Sigmoid colon (tissue), 4 donors: Measurements from ENCODE around the gene NHSL2.

Source experiments
- POLR2A ChIP-seq, 2 donors: fragments of 450-650 bp; IDR thresholded peaks; one replicate each; pipeline ENCODE4 v1.6.1; 2016; ENCODE audit warnings: antibody characterized with exemption in 2 of 2, mild to moderate bottlenecking in 2 of 2, moderate library complexity in 2 of 2
- POLR2AphosphoS5 ChIP-seq, 4 donors: sonication (generic); formaldehyde crosslinking; IDR thresholded peaks; one replicate each; pipeline ENCODE4 v1.6.1; 2017; ENCODE audit warnings: antibody characterized with exemption in 4 of 4
- TF ChIP-seq, protein P1 (sequence below), 4 experiments: fragments of 450-650 bp in 3 of 4; fragments of 200-600 bp in 1 of 4; IDR thresholded peaks; one replicate each; pipeline ENCODE4 v1.5.1; 2016 to 2019; ENCODE audit warnings: antibody characterized with exemption in 4 of 4, mild to moderate bottlenecking in 3 of 4, moderate library complexity in 2 of 4

DNA sequence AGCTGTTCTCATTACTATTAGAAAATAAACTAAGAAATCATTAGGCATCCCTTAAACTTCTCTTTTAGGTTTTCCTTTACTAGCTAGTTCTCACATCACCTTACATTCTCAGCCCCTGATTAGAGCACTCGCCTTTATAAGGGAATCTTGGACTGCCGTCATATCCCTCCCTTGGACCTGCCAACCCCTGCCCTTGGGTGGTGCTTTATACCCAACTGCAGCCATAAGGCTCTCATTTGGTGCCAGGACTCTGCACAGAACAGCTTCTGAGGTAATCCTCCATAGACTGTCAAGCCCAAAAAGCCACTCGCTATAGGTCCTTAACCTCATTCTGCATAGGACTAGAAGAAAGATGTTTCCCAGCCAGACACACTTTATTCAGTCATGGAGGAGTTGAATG is 67.5 kb downstream of the NHSL2 start:
- TF ChIP-seq, protein P1, sequence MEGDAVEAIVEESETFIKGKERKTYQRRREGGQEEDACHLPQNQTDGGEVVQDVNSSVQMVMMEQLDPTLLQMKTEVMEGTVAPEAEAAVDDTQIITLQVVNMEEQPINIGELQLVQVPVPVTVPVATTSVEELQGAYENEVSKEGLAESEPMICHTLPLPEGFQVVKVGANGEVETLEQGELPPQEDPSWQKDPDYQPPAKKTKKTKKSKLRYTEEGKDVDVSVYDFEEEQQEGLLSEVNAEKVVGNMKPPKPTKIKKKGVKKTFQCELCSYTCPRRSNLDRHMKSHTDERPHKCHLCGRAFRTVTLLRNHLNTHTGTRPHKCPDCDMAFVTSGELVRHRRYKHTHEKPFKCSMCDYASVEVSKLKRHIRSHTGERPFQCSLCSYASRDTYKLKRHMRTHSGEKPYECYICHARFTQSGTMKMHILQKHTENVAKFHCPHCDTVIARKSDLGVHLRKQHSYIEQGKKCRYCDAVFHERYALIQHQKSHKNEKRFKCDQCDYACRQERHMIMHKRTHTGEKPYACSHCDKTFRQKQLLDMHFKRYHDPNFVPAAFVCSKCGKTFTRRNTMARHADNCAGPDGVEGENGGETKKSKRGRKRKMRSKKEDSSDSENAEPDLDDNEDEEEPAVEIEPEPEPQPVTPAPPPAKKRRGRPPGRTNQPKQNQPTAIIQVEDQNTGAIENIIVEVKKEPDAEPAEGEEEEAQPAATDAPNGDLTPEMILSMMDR (IDR thresholded peaks at IDR 0.05), result no peak
- TF ChIP-seq POLR2A (IDR thresholded peaks at IDR 0.05) (no peak), POLR2AphosphoS5 (IDR thresholded peaks at IDR 0.05) (no peak)
